Type B pancreatic cell (in vitro differentiated cells): ENCODE data around the gene PTPRR. TPM values are rescaled to one million over a fixed set of nuclear protein-coding genes. Genes with fewer than 3 reads are reported as not detected.

Experiments used
- DNase-seq: peaks from one replicate; pipeline ENCODE4 v3.0.0; 2021; ENCODE audit warnings: mixed read lengths; ENCODE audit not compliant: unreplicated experiment; ENCODE audit errors: extremely low spot score
- H3K27ac Mint-ChIP-seq: 2 replicates; pipeline ENCODE4 v1.8.0; 2021; ENCODE audit warnings: mild to moderate bottlenecking, mixed read lengths
- H3K27me3 Mint-ChIP-seq: 2 replicates; pipeline ENCODE4 v1.8.0; 2021; ENCODE audit warnings: mixed read lengths
- H3K36me3 Mint-ChIP-seq: 2 replicates; pipeline ENCODE4 v1.8.0; 2021; ENCODE audit warnings: mixed read lengths
- H3K4me1 Mint-ChIP-seq: one replicate; pipeline ENCODE4 v1.8.0; 2021; ENCODE audit warnings: mixed read lengths; ENCODE audit not compliant: unreplicated experiment
- H3K4me3 Mint-ChIP-seq: 2 replicates; pipeline ENCODE4 v1.8.0; 2021; ENCODE audit warnings: mild to moderate bottlenecking, mixed read lengths
- H3K9me3 Mint-ChIP-seq: 2 replicates; pipeline ENCODE4 v1.8.0; 2021; ENCODE audit warnings: mixed read lengths
- CTCF ChIP-seq: fragments of 200-600 bp; sonication (generic); conservative IDR thresholded peaks from 2 replicates; pipeline ENCODE4 v1.5.0; 2021; ENCODE audit warnings: antibody characterized with exemption, mild to moderate bottlenecking
- total RNA-seq: library from RNA; stranded (reverse); gene quantifications from 2 replicates; pipeline ENCODE4 v1.2.1, GENCODE V29; 2021; ENCODE audit warnings: low replicate concordance

The PTPRR gene
- total RNA-seq, 1 donor from 2014 or later = 0.77 TPM

DNA sequence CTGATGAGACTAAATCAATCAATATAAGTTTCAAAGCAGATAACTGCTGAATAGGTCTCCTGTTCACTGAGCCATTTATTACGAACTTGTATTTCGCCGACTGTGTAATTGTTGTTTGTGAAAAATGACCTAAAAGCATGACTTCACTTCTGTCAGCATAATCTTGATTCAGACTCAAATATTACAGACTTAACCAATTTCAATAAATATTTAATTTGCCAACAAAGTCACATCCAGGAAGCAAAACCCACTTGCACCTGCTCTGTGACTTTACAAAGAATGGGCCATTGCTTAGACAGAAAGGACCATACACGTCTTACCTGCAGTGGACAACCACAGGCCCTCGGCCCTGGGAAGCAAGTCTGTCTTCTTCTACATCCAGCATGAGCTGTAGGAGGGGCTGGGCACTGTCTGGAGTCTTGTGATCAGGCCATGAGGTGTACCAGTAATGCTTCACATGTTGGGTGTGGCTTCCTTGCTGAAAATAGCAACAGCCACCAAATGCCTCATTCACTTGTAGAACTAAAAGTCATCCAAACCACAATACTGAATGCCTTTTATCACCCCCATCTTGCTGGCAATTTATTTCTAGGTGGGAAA, 259.8 kb downstream of the PTPRR start:
- H3K27me3 Mint-ChIP-seq = peaks cover 3% of the 10 kb centered on the region
- H3K36me3 Mint-ChIP-seq = no peaks in the 10 kb centered on the region
- DNase-seq = no peak
- H3K27ac Mint-ChIP-seq = peak overlapping the region; percentile 59
- no peak overlapping the region for H3K4me3 Mint-ChIP-seq
- H3K9me3 Mint-ChIP-seq = no peaks in the 10 kb centered on the region
- peaks cover 4% of the 10 kb centered on the region for H3K4me1 Mint-ChIP-seq
- no peak for TF ChIP-seq CTCF

DNA sequence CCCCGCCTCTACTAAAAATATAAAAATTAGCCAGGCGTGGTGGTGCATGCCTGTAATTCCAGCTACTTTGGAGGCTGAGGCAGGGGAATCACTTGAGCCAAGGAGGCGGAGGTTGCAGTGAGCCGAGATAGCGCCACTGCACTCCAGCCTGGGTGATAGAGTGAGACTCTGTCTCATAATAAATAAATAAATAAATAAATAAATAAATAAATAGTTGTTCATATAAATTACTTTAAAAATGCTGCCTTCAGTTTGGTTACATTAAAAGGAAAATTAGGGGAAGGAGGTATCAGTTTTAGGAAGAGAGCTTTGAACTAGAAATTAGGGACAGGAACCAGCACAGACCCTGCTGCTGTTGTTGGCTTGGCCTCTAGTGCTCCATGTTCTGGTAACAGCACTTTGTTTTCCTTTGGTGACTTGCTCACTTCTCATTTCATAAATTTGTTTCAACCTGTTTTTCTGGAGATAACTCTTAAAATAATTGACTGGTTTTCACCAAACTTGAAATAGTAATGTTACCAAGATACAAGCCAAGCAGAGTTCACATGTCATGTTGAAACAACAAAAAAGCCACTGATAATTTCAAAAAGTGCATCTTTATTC, 260.4 kb downstream of the PTPRR start:
- DNase-seq = no peak
- TF ChIP-seq CTCF = no peak
- H3K36me3 Mint-ChIP-seq = no peaks in the 10 kb centered on the region
- H3K4me3 Mint-ChIP-seq = no peak overlapping the region
- no peaks in the 10 kb centered on the region for H3K9me3 Mint-ChIP-seq
- H3K27ac Mint-ChIP-seq = no peak overlapping the region
- H3K4me1 Mint-ChIP-seq = peaks cover 4% of the 10 kb centered on the region
- peaks cover 3% of the 10 kb centered on the region for H3K27me3 Mint-ChIP-seq

GRCh38 chr12:70659077-70659606, 261.4 kb downstream of the PTPRR start:
- H3K4me1 Mint-ChIP-seq = peaks cover 4% of the 10 kb centered on the region
- TF ChIP-seq CTCF = no peak
- no peaks in the 10 kb centered on the region for H3K36me3 Mint-ChIP-seq

GRCh38 chr12:70657616-70658286, 262.8 kb downstream of the PTPRR start:
- Mint-ChIP-seq H3K27me3 (no peaks in the 10 kb centered on the region), H3K4me3 (no peak overlapping the region), H3K36me3 (no peaks in the 10 kb centered on the region), H3K9me3 (no peaks in the 10 kb centered on the region), H3K27ac (no peak overlapping the region), H3K4me1 (peaks cover 4% of the 10 kb centered on the region)
- TF ChIP-seq CTCF = no peak
- no peak for DNase-seq

More at GRCh38 chr12:70659077-70659606, 261.4 kb downstream of the PTPRR start:
- Mint-ChIP-seq H3K9me3 (no peaks in the 10 kb centered on the region), H3K27ac (no peak overlapping the region), H3K27me3 (no peaks in the 10 kb centered on the region), H3K4me3 (no peak overlapping the region)
- no peak for DNase-seq

GRCh38 chr12:70652451-70652850, 268.1 kb downstream of the PTPRR start:
- Mint-ChIP-seq H3K4me3 (no peak overlapping the region), H3K27ac (no peak overlapping the region), H3K27me3 (peaks cover 15% of the 10 kb centered on the region), H3K9me3 (no peaks in the 10 kb centered on the region), H3K4me1 (no peaks in the 10 kb centered on the region), H3K36me3 (no peaks in the 10 kb centered on the region)
- no peak for TF ChIP-seq CTCF
- DNase-seq = no peak
